SK-N-SH (cell line): Measurements from ENCODE around the gene CFAP97.
A peak's percentile ranks its signal among the peaks of the same experiment; 100 is the strongest.

ENCODE experiments used
- CTCF ChIP-seq: fragments of 200-600 bp; sonication (generic); IDR thresholded peaks from 2 replicates; pipeline ENCODE4 v1.6.1; 2017; ENCODE audit warnings: antibody characterized with exemption, mild to moderate bottlenecking, moderate library complexity
- ELF1 ChIP-seq: IDR thresholded peaks from 2 replicates; pipeline ENCODE4 v1.4.0; 2012
- FOSL2 ChIP-seq: IDR thresholded peaks from 2 replicates; pipeline ENCODE4 v1.4.0; 2012; ENCODE audit warnings: low read depth, mild to moderate bottlenecking, moderate library complexity, borderline replicate concordance
- JUND ChIP-seq: IDR thresholded peaks from 2 replicates; pipeline ENCODE4 v1.4.0; 2012
- MXI1 ChIP-seq: IDR thresholded peaks from 2 replicates; pipeline ENCODE4 v1.6.1; 2012; ENCODE audit warnings: mild to moderate bottlenecking, low read depth, low read length, improper control_type of control experiment
- NRF1 ChIP-seq: IDR thresholded peaks from 2 replicates; pipeline ENCODE4 v1.6.1; 2012; ENCODE audit warnings: low read depth, mild to moderate bottlenecking, low read length
- POLR2AphosphoS5 ChIP-seq: IDR thresholded peaks from 2 replicates; pipeline ENCODE4 v1.6.1; 2012; ENCODE audit warnings: low read depth, low read length
- RAD21 ChIP-seq: IDR thresholded peaks from 2 replicates; pipeline ENCODE4 v1.6.1; 2012; ENCODE audit warnings: mild to moderate bottlenecking, low read length
- REST ChIP-seq: IDR thresholded peaks from 2 replicates; pipeline ENCODE4 v1.6.1; 2012; ENCODE audit warnings: mild to moderate bottlenecking, low read depth, low read length, moderate library complexity
- SIN3A ChIP-seq: IDR thresholded peaks from 2 replicates; pipeline ENCODE4 v1.6.1; 2012; ENCODE audit warnings: low read depth, mild to moderate bottlenecking, low read length, moderate library complexity, borderline replicate concordance
- TAF1 ChIP-seq: IDR thresholded peaks from 2 replicates; pipeline ENCODE4 v1.6.1; 2012; ENCODE audit warnings: low read depth, mild to moderate bottlenecking, low read length, moderate library complexity, borderline replicate concordance
- USF2 ChIP-seq: fragments of 150-350 bp; IDR thresholded peaks from 2 replicates; pipeline ENCODE4 v1.6.1; 2017; ENCODE audit warnings: antibody characterized with exemption, low read length, low read depth, borderline replicate concordance
- YY1 ChIP-seq: IDR thresholded peaks from 2 replicates; pipeline ENCODE4 v1.4.0; 2012; ENCODE audit warnings: low read depth, mild to moderate bottlenecking

- no peak for TF ChIP-seq CTCF
- TF ChIP-seq REST = no peak
- TF ChIP-seq RAD21 = 0 out of 2 replicates have a peak, but pooled peaks have one; percentile 17
- no peak for TF ChIP-seq SIN3A
- no peak for TF ChIP-seq USF2
- TF ChIP-seq FOSL2 = no peak
- no peak for TF ChIP-seq POLR2AphosphoS5
- no peak for TF ChIP-seq TAF1
- TF ChIP-seq NRF1 = no peak
- no peak for TF ChIP-seq JUND
- no peak for TF ChIP-seq ELF1
- TF ChIP-seq MXI1 = peak; percentile 47; the same call in 1 of the 2 replicates
- TF ChIP-seq YY1 = no peak
These were observed 41.0 kb upstream of the CFAP97 start for GRCh38 chr4:185244763-185245162.
